Progenitor cell of endocrine pancreas (in vitro differentiated cells): ENCODE measurements around the gene C16orf74. TPM values are rescaled to one million over a fixed set of nuclear protein-coding genes. Genes with fewer than 3 reads are reported as not detected.
A peak's percentile ranks its signal among the peaks of the same experiment; 100 is the strongest.

ENCODE experiments used
- DNase-seq: peaks from one replicate; pipeline ENCODE4 v3.0.0; 2021; ENCODE audit warnings: low spot score; ENCODE audit not compliant: unreplicated experiment
- H3K27ac Mint-ChIP-seq: 2 replicates; pipeline ENCODE4 v1.8.0; 2021; ENCODE audit warnings: mild to moderate bottlenecking, moderate library complexity, mixed read lengths
- H3K27me3 Mint-ChIP-seq: 2 replicates; pipeline ENCODE4 v1.8.0; 2021; ENCODE audit warnings: mixed read lengths
- H3K36me3 Mint-ChIP-seq: 2 replicates; pipeline ENCODE4 v1.8.0; 2022; ENCODE audit warnings: mixed read lengths; ENCODE audit not compliant: insufficient read depth
- H3K4me1 Mint-ChIP-seq: 2 replicates; pipeline ENCODE4 v1.8.0; 2021; ENCODE audit warnings: low read depth, mixed read lengths
- H3K4me3 Mint-ChIP-seq: 2 replicates; pipeline ENCODE4 v1.8.0; 2021; ENCODE audit warnings: low read depth, mild to moderate bottlenecking, moderate library complexity, mixed read lengths
- H3K9me3 Mint-ChIP-seq: 2 replicates; pipeline ENCODE4 v1.8.0; 2021; ENCODE audit warnings: low read depth, mixed read lengths
- CTCF ChIP-seq: fragments of 200-600 bp; sonication (generic); IDR thresholded peaks from one replicate; pipeline ENCODE4 v1.5.0; 2021; ENCODE audit warnings: antibody characterized with exemption, mild to moderate bottlenecking; ENCODE audit not compliant: unreplicated experiment
- total RNA-seq: library from RNA; stranded (reverse); gene quantifications from 2 replicates; pipeline ENCODE4 v1.2.1, GENCODE V29; 2021

C16orf74 gene
- total RNA-seq, 1 donor from 2014 or later = 0.65 TPM

GRCh38 chr16:85782451-85782850, 31.6 kb upstream of the C16orf74 start:
- H3K4me1 Mint-ChIP-seq = peaks cover 9% of the 10 kb centered on the region
- H3K27ac Mint-ChIP-seq = peak overlapping the region; percentile 53
- no peaks in the 10 kb centered on the region for H3K27me3 Mint-ChIP-seq
- H3K9me3 Mint-ChIP-seq = no peaks in the 10 kb centered on the region
- TF ChIP-seq CTCF = no peak
- DNase-seq = no peak
- H3K4me3 Mint-ChIP-seq = no peak overlapping the region
- peaks cover 23% of the 10 kb centered on the region for H3K36me3 Mint-ChIP-seq

- H3K4me3 Mint-ChIP-seq = no peak overlapping the region
- no peaks in the 10 kb centered on the region for H3K9me3 Mint-ChIP-seq
- no peak for TF ChIP-seq CTCF
- H3K36me3 Mint-ChIP-seq = peaks cover 23% of the 10 kb centered on the region
- H3K27ac Mint-ChIP-seq = peak overlapping the region; percentile 53
- no peak for DNase-seq
- no peaks in the 10 kb centered on the region for H3K27me3 Mint-ChIP-seq
- peaks cover 9% of the 10 kb centered on the region for H3K4me1 Mint-ChIP-seq
Observed at GRCh38 chr16:85781695-85782370, 30.9 kb upstream of the C16orf74 start.

GRCh38 chr16:85781156-85781555, 30.3 kb upstream of the C16orf74 start:
- Mint-ChIP-seq H3K4me3 (no peak overlapping the region), H3K4me1 (peaks cover 9% of the 10 kb centered on the region), H3K36me3 (peaks cover 21% of the 10 kb centered on the region), H3K27ac (no peak overlapping the region), H3K9me3 (no peaks in the 10 kb centered on the region), H3K27me3 (no peaks in the 10 kb centered on the region)
- TF ChIP-seq CTCF = no peak
- no peak for DNase-seq

- Mint-ChIP-seq H3K4me3 (no peak overlapping the region), H3K36me3 (peaks cover 16% of the 10 kb centered on the region), H3K9me3 (no peaks in the 10 kb centered on the region)
Observed at GRCh38 chr16:85780281-85780680, 29.4 kb upstream of the C16orf74 start.

GRCh38 chr16:85778873-85779272, 28.0 kb upstream of the C16orf74 start:
- DNase-seq = no peak
- Mint-ChIP-seq H3K36me3 (peaks cover 16% of the 10 kb centered on the region), H3K4me3 (no peak overlapping the region), H3K27ac (no peak overlapping the region), H3K27me3 (no peaks in the 10 kb centered on the region), H3K4me1 (peaks cover 9% of the 10 kb centered on the region), H3K9me3 (no peaks in the 10 kb centered on the region)
- no peak for TF ChIP-seq CTCF

More at GRCh38 chr16:85780281-85780680, 29.4 kb upstream of the C16orf74 start:
- Mint-ChIP-seq H3K27ac (no peak overlapping the region), H3K27me3 (no peaks in the 10 kb centered on the region), H3K4me1 (peaks cover 9% of the 10 kb centered on the region)
- no peak for TF ChIP-seq CTCF
- DNase-seq = no peak
